RWPE2 (cell line): ENCODE results near the gene PHLDA2.

ENCODE experiments used
- ATAC-seq: fragments of 200-7000 bp; cut with Tn5 transposase; 3 replicates; pipeline ENCODE4 v1.9.1; 2021; ENCODE audit warnings: low read depth
- DNase-seq: peaks from one replicate; pipeline ENCODE4 v3.0.0-alpha.2; 2020; ENCODE audit warnings: low spot score
- H3K27ac ChIP-seq: fragments of 450-650 bp; 2 replicates; pipeline ENCODE4 v1.5.1; 2017; ENCODE audit warnings: mild to moderate bottlenecking; ENCODE audit not compliant: poor library complexity, severe bottlenecking
- H3K27me3 ChIP-seq: fragments of 250-450 bp; sonication (Bioruptor Pico); 2 replicates; pipeline ENCODE4 v1.5.1; 2021; ENCODE audit warnings: mild to moderate bottlenecking, moderate library complexity; ENCODE audit not compliant: insufficient read depth, poor library complexity, severe bottlenecking
- H3K36me3 ChIP-seq: fragments of 250-450 bp; sonication (Bioruptor Pico); 2 replicates; pipeline ENCODE4 v1.5.1; 2020; ENCODE audit warnings: low read depth, mild to moderate bottlenecking, moderate library complexity
- H3K4me1 ChIP-seq: fragments of 250-450 bp; sonication (Bioruptor Pico); 2 replicates; pipeline ENCODE4 v1.5.1; 2021; ENCODE audit warnings: mild to moderate bottlenecking, moderate library complexity; ENCODE audit not compliant: insufficient read depth, poor library complexity, severe bottlenecking
- H3K4me3 ChIP-seq: fragments of 250-450 bp; sonication (Bioruptor Pico); 2 replicates; pipeline ENCODE4 v1.5.1; 2021; ENCODE audit warnings: mild to moderate bottlenecking, moderate library complexity; ENCODE audit not compliant: severe bottlenecking
- H3K9me3 ChIP-seq: fragments of 250-450 bp; sonication (Bioruptor Pico); 2 replicates; pipeline ENCODE4 v1.5.1; 2021; ENCODE audit warnings: mild to moderate bottlenecking, moderate library complexity; ENCODE audit not compliant: severe bottlenecking
- CTCF ChIP-seq: fragments of 450-650 bp; IDR thresholded peaks from one replicate; pipeline ENCODE4 v1.5.1; 2017; ENCODE audit warnings: mild to moderate bottlenecking, moderate library complexity; ENCODE audit not compliant: poor library complexity, severe bottlenecking

Gene PHLDA2

GRCh38 chr11:2931771-2932738 is 2.8 kb upstream of the PHLDA2 start:
- peak overlapping the region; percentile 93 for H3K27ac ChIP-seq
- ATAC-seq (no peak), DNase-seq (no peak)
- peaks cover 16% of the 10 kb centered on the region for H3K36me3 ChIP-seq
- no peak for TF ChIP-seq CTCF
- H3K27me3 ChIP-seq, result no peaks in the 10 kb centered on the region
- H3K4me1 ChIP-seq, result peaks cover 18% of the 10 kb centered on the region
- no peak overlapping the region for H3K4me3 ChIP-seq
- H3K9me3 ChIP-seq, result no peaks in the 10 kb centered on the region

GRCh38 chr11:2931420-2931746 is 2.2 kb upstream of the PHLDA2 start:
- TF ChIP-seq CTCF, result no peak
- H3K4me1 ChIP-seq, result peaks cover 19% of the 10 kb centered on the region
- peak overlapping the region; percentile 93 for H3K27ac ChIP-seq
- no peak for ATAC-seq
- no peak for DNase-seq
- no peaks in the 10 kb centered on the region for H3K27me3 ChIP-seq
- H3K36me3 ChIP-seq, result peaks cover 22% of the 10 kb centered on the region
- H3K4me3 ChIP-seq, result no peak overlapping the region
- no peaks in the 10 kb centered on the region for H3K9me3 ChIP-seq

- H3K4me1 ChIP-seq, result peaks cover 19% of the 10 kb centered on the region
- no peaks in the 10 kb centered on the region for H3K27me3 ChIP-seq
- H3K36me3 ChIP-seq, result peaks cover 22% of the 10 kb centered on the region
- TF ChIP-seq CTCF, result peak; percentile 99
- H3K27ac ChIP-seq, result peak overlapping the region; percentile 93
- peak; percentile 93 for DNase-seq
- peak overlapping the region; percentile 78 for H3K4me3 ChIP-seq
- ATAC-seq, result peak; percentile 54
- H3K9me3 ChIP-seq, result no peaks in the 10 kb centered on the region
Observed at GRCh38 chr11:2930704-2931419, 1.6 kb upstream of the PHLDA2 start.

- Histone ChIP-seq H3K9me3 (no peaks in the 10 kb centered on the region), H3K4me3 (peak overlapping the region; percentile 78), H3K4me1 (peaks cover 19% of the 10 kb centered on the region), H3K27ac (peak overlapping the region; percentile 93), H3K27me3 (no peaks in the 10 kb centered on the region), H3K36me3 (peaks cover 22% of the 10 kb centered on the region)
- peak; percentile 81 for DNase-seq
- no peak for TF ChIP-seq CTCF
- peak; percentile 15 for ATAC-seq
Observed at GRCh38 chr11:2929950-2930703, 907 bp upstream of the PHLDA2 start.
